Kasumi-1 (cell line): Measurements from ENCODE around the gene UTY.
"Not testable (repeated sequence)": the region's sequence is repeated elsewhere in the genome, so short reads cannot be mapped to it uniquely, and the experiment has no call there.

Experiments
- DNase-seq, 2 experiments: peaks; one replicate each; lab custom pipeline; 2025; lab: John Stamatoyannopoulos, UW

Gene UTY

GRCh38 chrY:13299411-13299810 is 180.4 kb downstream of the UTY start:
- no peak for DNase-seq

- DNase-seq, result no peak
Measured at GRCh38 chrY:13296176-13296890, 183.5 kb downstream of the UTY start.

GRCh38 chrY:13295026-13295425 is 184.8 kb downstream of the UTY start:
- DNase-seq, result no peak

GRCh38 chrY:13291199-13291598 is 188.6 kb downstream of the UTY start:
- no peak for DNase-seq

GRCh38 chrY:13282151-13283054 is 197.4 kb downstream of the UTY start:
- DNase-seq, result not testable (repeated sequence)

GRCh38 chrY:13279561-13279960 is 200.3 kb downstream of the UTY start:
- DNase-seq, result no peak

GRCh38 chrY:13271706-13272105 is 208.1 kb downstream of the UTY start:
- DNase-seq, result no peak

- DNase-seq, result not testable (repeated sequence)
Measured at GRCh38 chrY:13253941-13254440, 225.8 kb downstream of the UTY start.

- DNase-seq, result no peak
Measured at GRCh38 chrY:13250421-13250820, 229.4 kb downstream of the UTY start.

- DNase-seq, result no peak
Measured at GRCh38 chrY:13243716-13244115, 236.1 kb downstream of the UTY start.

GRCh38 chrY:13233901-13234300 is 245.9 kb downstream of the UTY start:
- DNase-seq, result no peak

- no peak for DNase-seq
Measured at GRCh38 chrY:13233118-13233517, 246.7 kb downstream of the UTY start.

GRCh38 chrY:13227354-13227953 is 252.4 kb downstream of the UTY start:
- no peak for DNase-seq

GRCh38 chrY:13210961-13211646 is 268.7 kb downstream of the UTY start:
- DNase-seq, result no peak

GRCh38 chrY:13205214-13205613 is 274.6 kb downstream of the UTY start:
- DNase-seq, result no peak
